ENCODE data around the gene C3orf80. TPM values are rescaled to one million over a fixed set of nuclear protein-coding genes. Genes with fewer than 3 reads are reported as not detected.

The C3orf80 gene
- total and polyA plus RNA-seq, 10 of the 15 experiments (the other 5 are each of a cell fraction or from before 2014, with no cell fraction given), result 0.02 to 0.04 TPM; not detected in 8

- TF ChIP-seq USF1 (IDR thresholded peaks at IDR 0.05; ENCODE audit: borderline replicate concordance, extremely low read length, insufficient read depth, low read depth, low read length) (no peak), TBL1XR1 (IDR thresholded peaks at IDR 0.05; ENCODE audit: low read depth, low read length) (no peak), ZBED1 (IDR thresholded peaks at IDR 0.05; ENCODE audit: borderline replicate concordance) (no peak), PML (IDR thresholded peaks at IDR 0.05; ENCODE audit: low read length) (no peak), BMI1 (IDR thresholded peaks at IDR 0.05; ENCODE audit: borderline replicate concordance) (no peak), FOS (IDR thresholded peaks at IDR 0.05; ENCODE audit: borderline replicate concordance, extremely low read depth, insufficient read length) (no peak), GABPA (IDR thresholded peaks at IDR 0.05; ENCODE audit: low read depth) (no peak), ZNF274 (IDR thresholded peaks at IDR 0.05; ENCODE audit: insufficient read depth, insufficient read length) (no peak), EED (IDR thresholded peaks at IDR 0.05; ENCODE audit: low read depth) (no peak), POLR2AphosphoS2 (IDR thresholded peaks at IDR 0.05; ENCODE audit: low read depth, low read length) (no peak), ESRRA (IDR thresholded peaks at IDR 0.05; ENCODE audit: low read length) (no peak), SMAD5 (IDR thresholded peaks at IDR 0.05; ENCODE audit: low read depth) (no peak), POLR2AphosphoS5 (IDR thresholded peaks at IDR 0.05; ENCODE audit: low read length) (no peak)
- TF ChIP-seq, protein P1, sequence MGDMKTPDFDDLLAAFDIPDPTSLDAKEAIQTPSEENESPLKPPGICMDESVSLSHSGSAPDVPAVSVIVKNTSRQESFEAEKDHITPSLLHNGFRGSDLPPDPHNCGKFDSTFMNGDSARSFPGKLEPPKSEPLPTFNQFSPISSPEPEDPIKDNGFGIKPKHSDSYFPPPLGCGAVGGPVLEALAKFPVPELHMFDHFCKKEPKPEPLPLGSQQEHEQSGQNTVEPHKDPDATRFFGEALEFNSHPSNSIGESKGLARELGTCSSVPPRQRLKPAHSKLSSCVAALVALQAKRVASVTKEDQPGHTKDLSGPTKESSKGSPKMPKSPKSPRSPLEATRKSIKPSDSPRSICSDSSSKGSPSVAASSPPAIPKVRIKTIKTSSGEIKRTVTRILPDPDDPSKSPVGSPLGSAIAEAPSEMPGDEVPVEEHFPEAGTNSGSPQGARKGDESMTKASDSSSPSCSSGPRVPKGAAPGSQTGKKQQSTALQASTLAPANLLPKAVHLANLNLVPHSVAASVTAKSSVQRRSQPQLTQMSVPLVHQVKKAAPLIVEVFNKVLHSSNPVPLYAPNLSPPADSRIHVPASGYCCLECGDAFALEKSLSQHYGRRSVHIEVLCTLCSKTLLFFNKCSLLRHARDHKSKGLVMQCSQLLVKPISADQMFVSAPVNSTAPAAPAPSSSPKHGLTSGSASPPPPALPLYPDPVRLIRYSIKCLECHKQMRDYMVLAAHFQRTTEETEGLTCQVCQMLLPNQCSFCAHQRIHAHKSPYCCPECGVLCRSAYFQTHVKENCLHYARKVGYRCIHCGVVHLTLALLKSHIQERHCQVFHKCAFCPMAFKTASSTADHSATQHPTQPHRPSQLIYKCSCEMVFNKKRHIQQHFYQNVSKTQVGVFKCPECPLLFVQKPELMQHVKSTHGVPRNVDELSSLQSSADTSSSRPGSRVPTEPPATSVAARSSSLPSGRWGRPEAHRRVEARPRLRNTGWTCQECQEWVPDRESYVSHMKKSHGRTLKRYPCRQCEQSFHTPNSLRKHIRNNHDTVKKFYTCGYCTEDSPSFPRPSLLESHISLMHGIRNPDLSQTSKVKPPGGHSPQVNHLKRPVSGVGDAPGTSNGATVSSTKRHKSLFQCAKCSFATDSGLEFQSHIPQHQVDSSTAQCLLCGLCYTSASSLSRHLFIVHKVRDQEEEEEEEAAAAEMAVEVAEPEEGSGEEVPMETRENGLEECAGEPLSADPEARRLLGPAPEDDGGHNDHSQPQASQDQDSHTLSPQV (IDR thresholded peaks at IDR 0.05), result no peak
These were observed at the start of gene C3orf80 (continued) for GRCh38 chr3:160225176-160226025.

All from GM12878 (cell line).